Uterus (tissue), 2 donors: Measurements from ENCODE around the gene KRT3.

Source experiments
- POLR2A ChIP-seq, 2 donors: fragments of 450-650 bp; IDR thresholded peaks; one replicate each; pipeline ENCODE4 v1.6.1; 2016; ENCODE audit warnings: antibody characterized with exemption in 2 of 2, mild to moderate bottlenecking in 1 of 2, moderate library complexity in 1 of 2
- TF ChIP-seq, protein P1 (sequence below), 4 experiments: fragments of 200-600 bp in 2 of 4; fragments of 450-650 bp in 2 of 4; sonication (generic) in 2 of 4; IDR thresholded peaks; one replicate each; pipeline ENCODE4 v1.5.1; 2016 to 2019; ENCODE audit warnings: antibody characterized with exemption in 4 of 4, mild to moderate bottlenecking in 2 of 4, moderate library complexity in 1 of 4

- TF ChIP-seq, protein P1, sequence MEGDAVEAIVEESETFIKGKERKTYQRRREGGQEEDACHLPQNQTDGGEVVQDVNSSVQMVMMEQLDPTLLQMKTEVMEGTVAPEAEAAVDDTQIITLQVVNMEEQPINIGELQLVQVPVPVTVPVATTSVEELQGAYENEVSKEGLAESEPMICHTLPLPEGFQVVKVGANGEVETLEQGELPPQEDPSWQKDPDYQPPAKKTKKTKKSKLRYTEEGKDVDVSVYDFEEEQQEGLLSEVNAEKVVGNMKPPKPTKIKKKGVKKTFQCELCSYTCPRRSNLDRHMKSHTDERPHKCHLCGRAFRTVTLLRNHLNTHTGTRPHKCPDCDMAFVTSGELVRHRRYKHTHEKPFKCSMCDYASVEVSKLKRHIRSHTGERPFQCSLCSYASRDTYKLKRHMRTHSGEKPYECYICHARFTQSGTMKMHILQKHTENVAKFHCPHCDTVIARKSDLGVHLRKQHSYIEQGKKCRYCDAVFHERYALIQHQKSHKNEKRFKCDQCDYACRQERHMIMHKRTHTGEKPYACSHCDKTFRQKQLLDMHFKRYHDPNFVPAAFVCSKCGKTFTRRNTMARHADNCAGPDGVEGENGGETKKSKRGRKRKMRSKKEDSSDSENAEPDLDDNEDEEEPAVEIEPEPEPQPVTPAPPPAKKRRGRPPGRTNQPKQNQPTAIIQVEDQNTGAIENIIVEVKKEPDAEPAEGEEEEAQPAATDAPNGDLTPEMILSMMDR (IDR thresholded peaks at IDR 0.05) = no peak
- no peak for TF ChIP-seq POLR2A (IDR thresholded peaks at IDR 0.05)
Observed at GRCh38 chr12:52834727-52835001, 38.7 kb upstream of the KRT3 start.
